ENCODE data around the gene ACLY. TPM values are rescaled to one million over a fixed set of nuclear protein-coding genes. Genes with fewer than 3 reads are reported as not detected.

The ACLY gene
- total RNA-seq, 1 experiment from 2014 or later, result 67.7 TPM

DNA sequence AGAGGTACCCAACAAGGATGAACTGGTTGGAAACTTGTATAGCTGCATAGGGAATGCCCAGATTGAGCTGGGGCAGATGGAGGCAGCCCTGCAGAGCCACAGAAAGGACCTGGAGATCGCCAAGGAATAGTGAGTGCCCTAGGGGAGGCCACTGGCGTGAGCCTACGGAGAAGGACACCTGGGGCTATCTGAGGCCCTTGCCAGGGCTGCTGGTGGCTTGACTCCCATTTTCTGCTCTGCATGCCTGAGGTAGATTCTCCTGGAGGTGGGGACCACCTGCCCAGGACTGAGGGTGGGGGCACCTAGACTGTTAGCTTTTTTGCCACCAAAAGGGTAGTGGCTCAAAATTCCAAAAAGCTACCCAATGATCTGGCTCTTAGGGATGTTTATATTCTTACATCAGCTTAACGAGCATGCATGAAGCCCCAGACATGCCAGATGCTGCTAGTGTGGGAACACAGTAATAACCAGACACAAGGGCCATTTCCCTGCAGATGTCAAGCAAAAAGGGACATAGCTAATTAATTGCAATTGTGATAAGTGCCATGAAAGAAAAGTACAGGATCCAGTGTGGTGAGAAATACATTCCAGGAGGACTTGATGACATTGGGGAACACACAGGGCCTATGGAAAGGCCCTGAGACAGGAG lies 20.4 kb upstream of the ACLY start:
- H3K9me3 Mint-ChIP-seq (ENCODE audit: unreplicated experiment), result no peaks in the 10 kb centered on the region
- no peak overlapping the region for H3K4me3 Mint-ChIP-seq (ENCODE audit: unreplicated experiment)
- H3K27ac Mint-ChIP-seq (ENCODE audit: low read depth, unreplicated experiment), result no peak overlapping the region
- POLR2A ChIA-PET, result interaction anchor here (0.9 to 1.5 kb wide), 3 partner anchors 9 to 78 kb away, joined by 3 to 4 read pairs (median 3); partner anchors contain the start of genes DNAJC7 and ODAD4
- no TSS peak for BruUV-seq (replicated peaks)
- CTCF ChIA-PET, result interaction anchor here (2.0 kb wide), 1 partner anchor 23 kb away, joined by 6 read pairs; no protein-coding TSS in a partner anchor
- no peaks in the 10 kb centered on the region for H3K4me1 Mint-ChIP-seq (ENCODE audit: insufficient read depth, unreplicated experiment)
- H3K27me3 Mint-ChIP-seq (ENCODE audit: insufficient read depth, unreplicated experiment), result peaks cover 12% of the 10 kb centered on the region
- H3K36me3 Mint-ChIP-seq (ENCODE audit: insufficient read depth, unreplicated experiment), result no peaks in the 10 kb centered on the region
- no peak for DNase-seq (ENCODE audit: unreplicated experiment)
- TF ChIP-seq, protein P1, sequence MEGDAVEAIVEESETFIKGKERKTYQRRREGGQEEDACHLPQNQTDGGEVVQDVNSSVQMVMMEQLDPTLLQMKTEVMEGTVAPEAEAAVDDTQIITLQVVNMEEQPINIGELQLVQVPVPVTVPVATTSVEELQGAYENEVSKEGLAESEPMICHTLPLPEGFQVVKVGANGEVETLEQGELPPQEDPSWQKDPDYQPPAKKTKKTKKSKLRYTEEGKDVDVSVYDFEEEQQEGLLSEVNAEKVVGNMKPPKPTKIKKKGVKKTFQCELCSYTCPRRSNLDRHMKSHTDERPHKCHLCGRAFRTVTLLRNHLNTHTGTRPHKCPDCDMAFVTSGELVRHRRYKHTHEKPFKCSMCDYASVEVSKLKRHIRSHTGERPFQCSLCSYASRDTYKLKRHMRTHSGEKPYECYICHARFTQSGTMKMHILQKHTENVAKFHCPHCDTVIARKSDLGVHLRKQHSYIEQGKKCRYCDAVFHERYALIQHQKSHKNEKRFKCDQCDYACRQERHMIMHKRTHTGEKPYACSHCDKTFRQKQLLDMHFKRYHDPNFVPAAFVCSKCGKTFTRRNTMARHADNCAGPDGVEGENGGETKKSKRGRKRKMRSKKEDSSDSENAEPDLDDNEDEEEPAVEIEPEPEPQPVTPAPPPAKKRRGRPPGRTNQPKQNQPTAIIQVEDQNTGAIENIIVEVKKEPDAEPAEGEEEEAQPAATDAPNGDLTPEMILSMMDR (IDR thresholded peaks at IDR 0.05; ENCODE audit: unreplicated experiment), result no peak
- intact Hi-C loops (cut with micrococcal nuclease), result no loop called here

- ChIA-PET CTCF (interaction anchor here (0.6 to 2.0 kb wide), 2 partner anchors 10 to 24 kb away, joined by 3 to 6 read pairs; no protein-coding TSS in a partner anchor), POLR2A (interaction anchor here (0.9 to 1.5 kb wide), 3 partner anchors 8 to 79 kb away, joined by 3 to 4 read pairs (median 3); partner anchors contain the start of genes DNAJC7 and ODAD4)
- no peak overlapping the region for H3K4me3 Mint-ChIP-seq (ENCODE audit: unreplicated experiment)
- BruUV-seq (replicated peaks), result no TSS peak
- H3K27me3 Mint-ChIP-seq (ENCODE audit: insufficient read depth, unreplicated experiment), result peaks cover 12% of the 10 kb centered on the region
- TF ChIP-seq, protein P1 (IDR thresholded peaks at IDR 0.05; ENCODE audit: unreplicated experiment), result no peak
- intact Hi-C loops (cut with micrococcal nuclease), result no loop called here
- no peaks in the 10 kb centered on the region for H3K9me3 Mint-ChIP-seq (ENCODE audit: unreplicated experiment)
- DNase-seq (ENCODE audit: unreplicated experiment), result no peak
- H3K36me3 Mint-ChIP-seq (ENCODE audit: insufficient read depth, unreplicated experiment), result no peaks in the 10 kb centered on the region
- no peaks in the 10 kb centered on the region for H3K4me1 Mint-ChIP-seq (ENCODE audit: insufficient read depth, unreplicated experiment)
- no peak overlapping the region for H3K27ac Mint-ChIP-seq (ENCODE audit: low read depth, unreplicated experiment)
Measured at GRCh38 chr17:41937970-41938954, 19.5 kb upstream of the ACLY start.

DNA sequence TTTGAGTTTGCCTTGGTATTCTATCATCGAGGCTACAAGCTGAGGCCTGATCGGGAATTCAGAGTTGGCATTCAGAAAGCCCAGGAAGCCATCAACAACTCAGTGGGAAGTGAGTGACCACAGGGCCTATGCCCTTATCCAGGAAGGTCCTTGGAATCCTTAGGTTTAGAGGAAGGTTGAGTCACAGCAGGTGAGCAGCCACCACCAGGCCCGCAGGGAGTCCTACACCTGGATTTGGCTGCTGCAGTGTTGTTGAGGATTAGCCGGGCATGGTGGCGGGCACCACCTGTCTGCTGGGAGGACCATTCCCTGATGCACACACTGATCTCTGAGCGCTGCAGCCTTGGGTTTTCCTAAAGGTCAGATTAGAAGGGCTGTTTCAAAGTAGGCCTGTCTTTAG lies 16.9 kb upstream of the ACLY start:
- CTCF ChIA-PET, result interaction anchor here (0.7 to 1.5 kb wide), 3 partner anchors 9 to 30 kb away, joined by 3 to 7 read pairs (median 4); no protein-coding TSS in a partner anchor
- Mint-ChIP-seq H3K4me3 (ENCODE audit: unreplicated experiment) (no peak overlapping the region), H3K27me3 (ENCODE audit: insufficient read depth, unreplicated experiment) (peaks cover 12% of the 10 kb centered on the region), H3K27ac (ENCODE audit: low read depth, unreplicated experiment) (no peak overlapping the region), H3K4me1 (ENCODE audit: insufficient read depth, unreplicated experiment) (no peaks in the 10 kb centered on the region), H3K9me3 (ENCODE audit: unreplicated experiment) (no peaks in the 10 kb centered on the region), H3K36me3 (ENCODE audit: insufficient read depth, unreplicated experiment) (no peaks in the 10 kb centered on the region)
- no TSS peak for BruUV-seq (replicated peaks)
- intact Hi-C loops (cut with micrococcal nuclease), result no loop called here
- POLR2A ChIA-PET, result interaction anchor here (0.9 kb wide), 1 partner anchor 31 kb away, joined by 3 read pairs; no protein-coding TSS in a partner anchor
- TF ChIP-seq, protein P1 (IDR thresholded peaks at IDR 0.05; ENCODE audit: unreplicated experiment), result no peak
- no peak for DNase-seq (ENCODE audit: unreplicated experiment)

Measured in MCF 10A (cell line).